ENCODE measurements around the gene ESR1.
"Not testable (repeated sequence)": the region's sequence is repeated elsewhere in the genome, so short reads cannot be mapped to it uniquely, and the experiment has no call there.

Gene ESR1

GRCh38 chr6:152050451-152051195 lies 243.1 kb downstream of the ESR1 start:
- in situ Hi-C loops (cut with MboI; ENCODE audit: low sequenced_read_pairs): no loop called here

- in situ Hi-C loops (cut with MboI; ENCODE audit: low sequenced_read_pairs): no loop called here
Observed at GRCh38 chr6:152052061-152052460, 244.6 kb downstream of the ESR1 start.

- in situ Hi-C loops (cut with MboI; ENCODE audit: low sequenced_read_pairs): no loop called here
Observed at GRCh38 chr6:152053332-152053731, 245.8 kb downstream of the ESR1 start.

- in situ Hi-C loops (cut with MboI; ENCODE audit: low sequenced_read_pairs): no loop called here
Observed at GRCh38 chr6:152054441-152054840, 247.0 kb downstream of the ESR1 start.

GRCh38 chr6:152055517-152055916 lies 248.0 kb downstream of the ESR1 start:
- in situ Hi-C loops (cut with MboI; ENCODE audit: low sequenced_read_pairs): no loop called here

GRCh38 chr6:152057832-152058498 lies 250.5 kb downstream of the ESR1 start:
- in situ Hi-C loops (cut with MboI; ENCODE audit: low sequenced_read_pairs): no loop called here

- in situ Hi-C loops (cut with MboI; ENCODE audit: low sequenced_read_pairs): no loop called here
Observed at GRCh38 chr6:152059909-152060308, 252.4 kb downstream of the ESR1 start.

GRCh38 chr6:152062476-152062875 lies 255.0 kb downstream of the ESR1 start:
- in situ Hi-C loops (cut with MboI; ENCODE audit: low sequenced_read_pairs): no loop called here

GRCh38 chr6:152063170-152063921 lies 255.9 kb downstream of the ESR1 start:
- in situ Hi-C loops (cut with MboI; ENCODE audit: low sequenced_read_pairs): no loop called here

- in situ Hi-C loops (cut with MboI; ENCODE audit: low sequenced_read_pairs): no loop called here
Observed at GRCh38 chr6:152068622-152069261, 261.3 kb downstream of the ESR1 start.

GRCh38 chr6:152070556-152070955 lies 263.1 kb downstream of the ESR1 start:
- in situ Hi-C loops (cut with MboI; ENCODE audit: low sequenced_read_pairs): no loop called here

- in situ Hi-C loops (cut with MboI; ENCODE audit: low sequenced_read_pairs): no loop called here
Observed at GRCh38 chr6:152071318-152071717, 263.8 kb downstream of the ESR1 start.

- in situ Hi-C loops (cut with MboI; ENCODE audit: low sequenced_read_pairs): no loop called here
Observed at GRCh38 chr6:152071843-152072242, 264.4 kb downstream of the ESR1 start.

GRCh38 chr6:152076242-152076641 lies 268.8 kb downstream of the ESR1 start:
- in situ Hi-C loops (cut with MboI; ENCODE audit: low sequenced_read_pairs): not testable (repeated sequence)

- in situ Hi-C loops (cut with MboI; ENCODE audit: low sequenced_read_pairs): no loop called here
Observed at GRCh38 chr6:152078001-152078400, 270.5 kb downstream of the ESR1 start.

GRCh38 chr6:152078804-152079203 lies 271.3 kb downstream of the ESR1 start:
- in situ Hi-C loops (cut with MboI; ENCODE audit: low sequenced_read_pairs): no loop called here

GRCh38 chr6:152085451-152085921 lies 278.0 kb downstream of the ESR1 start:
- in situ Hi-C loops (cut with MboI; ENCODE audit: low sequenced_read_pairs): no loop called here

GRCh38 chr6:152086223-152086873 lies 278.9 kb downstream of the ESR1 start:
- in situ Hi-C loops (cut with MboI; ENCODE audit: low sequenced_read_pairs): no loop called here

GRCh38 chr6:152087096-152087495 lies 279.6 kb downstream of the ESR1 start:
- in situ Hi-C loops (cut with MboI; ENCODE audit: low sequenced_read_pairs): no loop called here

GRCh38 chr6:152087701-152088100 lies 280.2 kb downstream of the ESR1 start:
- in situ Hi-C loops (cut with MboI; ENCODE audit: low sequenced_read_pairs): no loop called here

GRCh38 chr6:152089992-152090391 lies 282.5 kb downstream of the ESR1 start:
- in situ Hi-C loops (cut with MboI; ENCODE audit: low sequenced_read_pairs): no loop called here
